K562 (cell line): Measurements from ENCODE around the gene DPM1. TPM values are rescaled to one million over a fixed set of nuclear protein-coding genes. Genes with fewer than 3 reads are reported as not detected.

Experiments
- BRF1 ChIP-seq: IDR thresholded peaks from 3 replicates; pipeline ENCODE4 v1.6.1; 2011; ENCODE audit warnings: borderline replicate concordance, mild to moderate bottlenecking; ENCODE audit not compliant: insufficient read length; ENCODE audit errors: extremely low read depth
- CBX2 ChIP-seq: fragments of 200-600 bp; sonication (generic); IDR thresholded peaks from one replicate; pipeline ENCODE4 v1.6.1; 2012; ENCODE audit warnings: mild to moderate bottlenecking, low read length, inconsistent platforms; ENCODE audit not compliant: insufficient read depth, poor library complexity, severe bottlenecking
- E2F3 ChIP-seq: fragments of 250-450 bp; sonication (Bioruptor Pico); IDR thresholded peaks from 2 replicates; pipeline ENCODE4 v1.4.0; 2020; ENCODE audit warnings: mild to moderate bottlenecking
- FOXA1 ChIP-seq: fragments of 450-650 bp; IDR thresholded peaks from 2 replicates; pipeline ENCODE4 v1.6.1; 2016; ENCODE audit warnings: mild to moderate bottlenecking, borderline replicate concordance
- FOXA3 ChIP-seq, 2 experiments: fragments of 450-650 bp in 1 of 2; sonication (generic) in 1 of 2; formaldehyde crosslinking; IDR thresholded peaks in 1 of 2; conservative IDR thresholded peaks in 1 of 2; 2 replicates each; pipeline versions ENCODE4 v1.4.0 to v1.8.0; 2020 to 2022; ENCODE audit warnings: mild to moderate bottlenecking in 2 of 2, missing genetic modification reagents in 1 of 2
- FOXP1 ChIP-seq: sonication (generic); formaldehyde crosslinking; IDR thresholded peaks from 2 replicates; pipeline ENCODE4 v1.8.0; 2022; ENCODE audit warnings: mild to moderate bottlenecking, missing genetic modification reagents
- HIVEP1 ChIP-seq: fragments of 250-450 bp; sonication (Bioruptor Pico); IDR thresholded peaks from 2 replicates; pipeline ENCODE4 v1.4.0; 2020; ENCODE audit warnings: mild to moderate bottlenecking
- KAT2B ChIP-seq: IDR thresholded peaks from one replicate; pipeline ENCODE4 v1.6.1; 2012; ENCODE audit warnings: low read depth, mild to moderate bottlenecking, control low read depth, inconsistent platforms, low read length, moderate library complexity
- LARP7 ChIP-seq: fragments of 450-650 bp; IDR thresholded peaks from 2 replicates; pipeline ENCODE4 v1.6.1; 2016
- MAFF ChIP-seq: IDR thresholded peaks from 2 replicates; pipeline ENCODE4 v1.6.1; 2012; ENCODE audit warnings: low read length, improper control_type of control experiment
- NR3C1 ChIP-seq: sonication (generic); formaldehyde crosslinking; IDR thresholded peaks from 2 replicates; pipeline ENCODE4 v1.8.1; 2022; ENCODE audit warnings: missing genetic modification reagents
- PHF21A ChIP-seq: fragments of 450-650 bp; IDR thresholded peaks from 2 replicates; pipeline ENCODE4 v1.6.1; 2017; ENCODE audit warnings: low read depth, borderline replicate concordance
- POLR2H ChIP-seq: IDR thresholded peaks from 2 replicates; pipeline ENCODE4 v1.6.1; 2016; ENCODE audit warnings: missing genetic modification characterization, low read depth, mild to moderate bottlenecking, control low read depth, missing compliant biosample characterization, moderate library complexity
- RB1 ChIP-seq: fragments of 450-650 bp; IDR thresholded peaks from 2 replicates; pipeline ENCODE4 v1.6.1; 2017; ENCODE audit warnings: low read depth, mild to moderate bottlenecking
- SIN3A ChIP-seq, 2 experiments: fragments of 150-350 bp in 1 of 2; IDR thresholded peaks; 2 replicates each; pipeline ENCODE4 v1.6.1; 2011 to 2016; ENCODE audit warnings: borderline replicate concordance in 2 of 2, low read depth in 2 of 2, low read length in 2 of 2, mild to moderate bottlenecking in 2 of 2, moderate library complexity in 2 of 2; ENCODE audit not compliant: control insufficient read depth in 1 of 2
- SLC30A9 ChIP-seq: fragments of 250-450 bp; sonication (Bioruptor Pico); IDR thresholded peaks from 2 replicates; pipeline ENCODE4 v1.8.0; 2022; ENCODE audit warnings: mild to moderate bottlenecking, moderate library complexity
- TCFL5 ChIP-seq: fragments of 250-450 bp; sonication (Bioruptor Pico); conservative IDR thresholded peaks from 2 replicates; pipeline ENCODE4 v1.6.1; 2021; ENCODE audit warnings: mild to moderate bottlenecking, moderate library complexity, matching md5 sums
- WHSC1 ChIP-seq: IDR thresholded peaks from one replicate; pipeline ENCODE4 v1.6.1; 2012; ENCODE audit warnings: low read length, control low read depth, inconsistent platforms
- ZNF133 ChIP-seq: fragments of 250-450 bp; sonication (Bioruptor Pico); IDR thresholded peaks from 2 replicates; pipeline ENCODE4 v1.4.0; 2020; ENCODE audit warnings: mild to moderate bottlenecking
- ZNF134 ChIP-seq: fragments of 250-450 bp; sonication (Bioruptor Pico); conservative IDR thresholded peaks from 2 replicates; pipeline ENCODE4 v1.4.0; 2020
- ZNF586 ChIP-seq: fragments of 450-650 bp; formaldehyde crosslinking; conservative IDR thresholded peaks from 2 replicates; pipeline ENCODE4 v1.4.0; 2020; ENCODE audit warnings: mild to moderate bottlenecking, moderate library complexity
- ZNF589 ChIP-seq: fragments of 200-800 bp; sonication (Bioruptor generic); IDR thresholded peaks from 2 replicates; pipeline ENCODE4 v1.6.1; 2016; ENCODE audit warnings: low read depth, missing genetic modification characterization, missing compliant biosample characterization
- polyA plus RNA-seq, 8 experiments: library from polyadenylated mRNA; depleted of rRNA in 4 of 8; stranded (reverse) in 5 of 8; unstranded in 3 of 8; fragments of >200 nt; fragmentation: Nextera tagmentation in 2 of 8; fragmentation: Illumina TruSeq in 1 of 8; extraction: Ambion mirVana in 2 of 8; extraction: Trizol in 1 of 8; gene quantifications; 2 replicates each; pipeline versions ENCODE4 v1.2.1 to v1.2.3, GENCODE V29; 2011 to 2014; ENCODE audit warnings: inconsistent platforms in 1 of 8, missing spikeins in 1 of 8
- total RNA-seq, 7 experiments: library from RNA; depleted of rRNA in 6 of 7; stranded (reverse); fragments of >200 nt in 6 of 7; fragmentation: Illumina TruSeq in 2 of 7; extraction: Trizol in 2 of 7; gene quantifications; 2 replicates each; pipeline versions ENCODE4 v1.2.1 to v1.2.3, GENCODE V29; 2011 to 2021; ENCODE audit warnings: low replicate concordance in 1 of 7
- TF ChIP-seq, protein P1 (sequence below): sonication (generic); formaldehyde crosslinking; IDR thresholded peaks from 2 replicates; pipeline ENCODE4 v1.8.0; 2022; ENCODE audit warnings: mild to moderate bottlenecking, missing genetic modification reagents
- TF ChIP-seq, protein P2 (sequence below): fragments of 250-450 bp; sonication (Bioruptor Pico); IDR thresholded peaks from 2 replicates; pipeline ENCODE4 v1.4.0; 2020; ENCODE audit warnings: mild to moderate bottlenecking, moderate library complexity
- TF ChIP-seq, protein P3 (sequence below): sonication (generic); formaldehyde crosslinking; IDR thresholded peaks from 2 replicates; pipeline ENCODE4 v1.9.0; 2022; ENCODE audit warnings: mild to moderate bottlenecking, missing genetic modification reagents

Gene DPM1
- total and polyA plus RNA-seq, 9 of the 15 experiments (the other 6 are each of a cell fraction or from before 2014, with no cell fraction given), result 75.2 to 190 (median 153) TPM

DNA sequence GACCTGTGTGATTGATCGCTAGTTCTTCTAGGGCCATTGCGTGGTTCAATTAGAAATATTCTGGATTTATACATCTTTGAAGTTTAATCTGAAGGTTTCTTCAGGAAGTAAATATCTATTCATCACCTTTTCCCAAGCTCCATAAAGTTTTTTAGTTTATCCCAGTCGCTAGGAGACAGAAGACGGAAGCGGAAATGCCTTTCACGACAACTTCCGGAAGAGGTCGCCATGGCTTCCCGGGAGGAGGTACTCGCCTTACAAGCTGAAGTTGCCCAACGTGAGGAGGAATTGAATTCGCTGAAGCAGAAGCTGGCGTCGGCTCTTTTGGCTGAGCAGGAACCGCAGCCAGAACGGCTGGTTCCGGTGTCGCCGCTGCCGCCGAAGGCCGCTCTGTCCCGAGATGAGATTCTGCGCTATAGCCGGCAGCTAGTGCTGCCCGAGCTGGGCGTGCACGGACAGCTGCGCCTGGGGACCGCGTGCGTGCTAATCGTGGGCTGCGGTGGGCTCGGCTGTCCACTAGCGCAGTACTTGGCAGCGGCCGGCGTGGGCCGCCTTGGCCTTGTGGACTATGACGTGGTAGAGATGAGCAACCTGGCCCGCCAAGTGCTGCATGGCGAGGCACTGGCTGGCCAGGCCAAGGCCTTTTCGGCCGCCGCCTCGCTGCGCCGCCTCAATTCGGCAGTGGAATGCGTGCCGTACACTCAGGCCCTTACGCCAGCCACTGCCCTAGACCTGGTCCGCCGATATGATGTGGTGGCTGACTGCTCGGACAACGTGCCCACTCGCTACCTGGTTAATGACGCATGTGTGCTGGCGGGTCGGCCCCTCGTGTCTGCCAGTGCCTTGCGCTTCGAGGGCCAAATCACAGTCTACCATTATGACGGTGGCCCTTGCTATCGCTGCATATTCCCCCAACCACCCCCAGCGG, 547 bp upstream of the DPM1 start, which contains the start of gene MOCS3 (continued):
- peak; percentile 69 for TF ChIP-seq NR3C1 (CRISPR knock-in tag)
- no peak for TF ChIP-seq TCFL5 (CRISPR knock-in tag)
- peak in 1 of 2 experiments; percentile 34; a peak in 3 of 4 replicates for TF ChIP-seq SIN3A (IDR thresholded peaks at IDR 0.05; ENCODE audit: borderline replicate concordance in 2 of 2, control insufficient read depth in 1 of 2, low read depth in 2 of 2, low read length in 2 of 2)
- no peak for TF ChIP-seq WHSC1
- 0 out of 2 replicates have a peak, but pooled peaks have one; percentile 4 for TF ChIP-seq RB1
- no peak for TF ChIP-seq ZNF133 (CRISPR knock-in tag)
- TF ChIP-seq ZNF134 (CRISPR knock-in tag), result no peak
- no peak; the same call in 1 of the 2 replicates for TF ChIP-seq FOXP1 (CRISPR knock-in tag)
- peak in 1 of 2 experiments; percentile 38; a peak in 1 of 4 replicates for TF ChIP-seq FOXA3 (CRISPR knock-in tag; conservative IDR thresholded peaks at IDR 0.05 in 1 of 2, IDR thresholded peaks at IDR 0.05 in 1 of 2)
- no peak for TF ChIP-seq CBX2
- no peak for TF ChIP-seq FOXA1
- no peak for TF ChIP-seq ZNF589
- peak; percentile 76 for TF ChIP-seq MAFF
- no peak for TF ChIP-seq KAT2B
- TF ChIP-seq PHF21A, result no peak
- TF ChIP-seq E2F3 (CRISPR knock-in tag), result no peak
- TF ChIP-seq, protein P1, sequence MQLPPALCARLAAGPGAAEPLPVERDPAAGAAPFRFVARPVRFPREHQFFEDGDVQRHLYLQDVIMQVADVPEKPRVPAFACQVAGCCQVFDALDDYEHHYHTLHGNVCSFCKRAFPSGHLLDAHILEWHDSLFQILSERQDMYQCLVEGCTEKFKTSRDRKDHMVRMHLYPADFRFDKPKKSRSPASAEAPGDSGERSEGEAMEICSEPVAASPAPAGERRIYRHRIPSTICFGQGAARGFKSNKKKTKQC (CRISPR knock-in tag), result no peak
- no peak for TF ChIP-seq LARP7
- TF ChIP-seq ZNF586, result no peak
- no peak for TF ChIP-seq HIVEP1 (CRISPR knock-in tag)
- TF ChIP-seq POLR2H (tag), result peak; percentile 63; the same call in 1 of the 2 replicates
- no peak for TF ChIP-seq SLC30A9 (CRISPR knock-in tag)
- TF ChIP-seq, protein P2, sequence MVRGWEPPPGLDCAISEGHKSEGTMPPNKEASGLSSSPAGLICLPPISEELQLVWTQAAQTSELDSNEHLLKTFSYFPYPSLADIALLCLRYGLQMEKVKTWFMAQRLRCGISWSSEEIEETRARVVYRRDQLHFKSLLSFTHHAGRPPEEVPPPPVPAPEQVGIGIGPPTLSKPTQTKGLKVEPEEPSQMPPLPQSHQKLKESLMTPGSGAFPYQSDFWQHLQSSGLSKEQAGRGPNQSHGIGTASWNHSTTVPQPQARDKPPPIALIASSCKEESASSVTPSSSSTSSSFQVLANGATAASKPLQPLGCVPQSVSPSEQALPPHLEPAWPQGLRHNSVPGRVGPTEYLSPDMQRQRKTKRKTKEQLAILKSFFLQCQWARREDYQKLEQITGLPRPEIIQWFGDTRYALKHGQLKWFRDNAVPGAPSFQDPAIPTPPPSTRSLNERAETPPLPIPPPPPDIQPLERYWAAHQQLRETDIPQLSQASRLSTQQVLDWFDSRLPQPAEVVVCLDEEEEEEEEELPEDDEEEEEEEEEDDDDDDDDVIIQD (CRISPR knock-in tag), result no peak
- TF ChIP-seq, protein P3, sequence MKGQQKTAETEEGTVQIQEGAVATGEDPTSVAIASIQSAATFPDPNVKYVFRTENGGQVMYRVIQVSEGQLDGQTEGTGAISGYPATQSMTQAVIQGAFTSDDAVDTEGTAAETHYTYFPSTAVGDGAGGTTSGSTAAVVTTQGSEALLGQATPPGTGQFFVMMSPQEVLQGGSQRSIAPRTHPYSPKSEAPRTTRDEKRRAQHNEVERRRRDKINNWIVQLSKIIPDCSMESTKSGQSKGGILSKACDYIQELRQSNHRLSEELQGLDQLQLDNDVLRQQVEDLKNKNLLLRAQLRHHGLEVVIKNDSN (CRISPR knock-in tag), result peak; percentile 52
- no peak for TF ChIP-seq BRF1
